ENCODE measurements around the gene RBBP8.

RBBP8 gene

DNA sequence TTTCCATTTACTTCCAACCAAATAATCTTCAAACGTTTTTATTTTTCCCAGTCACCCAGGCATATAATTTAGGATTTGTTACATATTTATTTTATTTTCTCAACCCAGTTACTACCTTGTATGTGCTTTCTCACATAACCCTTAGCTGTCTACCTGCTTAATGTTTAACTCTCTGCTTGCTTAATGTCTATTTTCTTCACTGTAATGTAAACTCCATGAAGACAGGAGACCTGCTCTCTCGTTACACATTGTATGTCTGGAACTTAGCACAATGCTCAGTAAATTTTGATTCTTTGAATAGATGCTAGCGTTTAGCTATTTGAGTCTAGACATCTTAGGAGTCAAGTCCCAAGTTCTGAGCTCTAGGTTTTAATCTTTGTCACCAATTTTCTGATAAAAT lies 70.2 kb downstream of the RBBP8 start:
- DNase-seq = no peak

- no peak for DNase-seq
Measured at GRCh38 chr18:23012249-23012648, 79.1 kb downstream of the RBBP8 start.

GRCh38 chr18:23020555-23021294 lies 87.6 kb downstream of the RBBP8 start:
- no peak for DNase-seq

DNA sequence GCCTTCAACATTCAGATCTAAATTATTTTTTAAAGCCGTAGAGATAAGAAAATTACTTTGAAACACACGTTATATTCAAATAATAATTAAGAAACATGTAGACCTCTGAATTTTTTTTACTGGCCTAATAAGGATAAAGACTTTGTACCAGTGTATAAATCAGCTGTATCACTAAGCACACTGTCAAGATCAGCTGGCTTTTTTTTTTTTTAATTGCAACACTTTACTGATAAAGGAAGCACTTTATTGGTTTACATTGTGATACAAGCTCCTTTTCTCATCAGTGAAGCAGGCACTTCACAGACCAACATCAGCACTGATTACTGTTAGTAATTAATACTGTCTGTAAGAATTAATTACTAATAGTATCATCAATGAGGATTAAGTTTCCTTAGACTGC lies 88.5 kb downstream of the RBBP8 start:
- DNase-seq = no peak

GRCh38 chr18:23032030-23032582 lies 99.0 kb downstream of the RBBP8 start:
- DNase-seq = no peak

- no peak for DNase-seq
Measured at GRCh38 chr18:23033056-23033455, 99.9 kb downstream of the RBBP8 start.

- no peak for DNase-seq
Measured at GRCh38 chr18:23036660-23037201, 103.6 kb downstream of the RBBP8 start.

GRCh38 chr18:23037646-23038045 lies 104.5 kb downstream of the RBBP8 start:
- DNase-seq = no peak

DNA sequence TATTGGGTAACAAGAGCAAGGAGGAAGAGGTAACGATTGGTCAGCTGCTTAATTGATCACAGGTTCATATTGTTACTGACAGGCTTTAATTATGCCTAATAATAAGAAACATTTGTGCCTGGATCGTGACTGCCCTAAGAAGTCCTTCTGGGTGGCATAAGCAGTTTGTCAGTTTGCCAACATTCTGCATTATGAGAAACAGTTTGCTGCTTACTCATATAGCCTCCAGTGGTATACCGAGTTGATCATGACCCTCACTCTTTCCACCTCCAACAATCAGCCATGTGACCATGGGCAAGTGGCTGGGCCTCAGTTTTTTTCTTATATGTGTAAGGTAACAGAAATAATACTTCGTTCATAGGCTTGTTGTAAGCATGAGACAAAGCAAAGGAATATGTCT lies 105.6 kb downstream of the RBBP8 start:
- DNase-seq = no peak

DNA sequence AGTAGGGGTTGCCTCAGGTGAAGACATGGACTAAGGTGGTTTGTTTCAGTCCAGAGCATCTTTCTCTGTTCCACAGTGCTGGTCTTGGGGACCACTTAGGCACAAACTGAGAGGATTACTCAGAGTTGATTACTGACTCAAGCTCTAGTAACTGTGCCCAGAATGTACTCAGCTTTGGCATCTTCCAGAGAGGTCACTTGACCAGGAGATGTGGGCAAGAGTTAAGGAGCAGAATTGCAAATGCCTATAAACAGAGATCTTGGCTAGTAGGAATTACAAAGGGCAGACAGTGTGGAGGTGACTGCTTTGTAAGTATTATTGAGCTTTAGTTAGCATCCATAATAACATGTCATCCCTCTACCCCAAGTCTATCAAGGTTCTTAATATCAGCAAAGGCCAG lies 109.0 kb downstream of the RBBP8 start:
- DNase-seq = no peak

GRCh38 chr18:23043803-23044376 lies 110.8 kb downstream of the RBBP8 start:
- DNase-seq = no peak

GRCh38 chr18:23049698-23050373 lies 116.7 kb downstream of the RBBP8 start:
- DNase-seq = no peak

DNA sequence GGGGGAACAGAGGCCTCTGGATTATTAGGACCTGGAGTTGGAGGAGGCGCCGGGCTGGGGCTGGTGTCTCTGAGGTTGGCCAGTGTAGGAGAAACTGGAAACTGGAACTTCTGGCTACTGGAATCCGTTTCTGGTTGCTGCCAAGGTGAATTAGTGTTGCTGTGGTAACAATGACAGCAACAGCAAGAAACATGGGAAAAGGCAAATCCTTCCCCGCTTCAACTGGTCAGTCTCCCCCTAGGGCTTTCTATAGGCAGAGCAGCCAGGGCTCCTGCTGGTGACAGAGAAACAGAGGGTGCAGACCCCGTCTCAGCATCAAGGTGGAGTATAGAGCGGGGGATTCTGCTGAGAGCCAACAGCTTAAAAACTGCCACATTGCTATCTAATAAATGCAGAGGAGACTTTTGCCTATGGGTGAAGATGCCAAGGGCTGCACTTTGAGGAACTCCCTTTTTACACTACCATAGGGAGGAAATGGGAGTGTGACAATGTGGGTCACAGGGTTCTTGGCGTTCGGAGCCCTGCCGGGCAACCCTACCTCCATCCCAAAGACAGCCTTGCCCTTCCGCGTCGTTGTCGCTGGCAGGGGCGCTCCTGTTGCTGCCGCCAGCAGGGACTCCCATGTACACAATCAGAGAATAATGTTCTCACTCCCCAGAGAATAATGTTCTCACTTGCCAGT lies 120.8 kb downstream of the RBBP8 start:
- DNase-seq = peak; percentile 24 to 35

GRCh38 chr18:23054553-23054952 lies 121.4 kb downstream of the RBBP8 start:
- no peak for DNase-seq

GRCh38 chr18:23056315-23056714 lies 123.2 kb downstream of the RBBP8 start:
- peak in 1 of 2 experiments; percentile 42 for DNase-seq

GRCh38 chr18:23057096-23057495 lies 124.0 kb downstream of the RBBP8 start:
- peak; percentile 81 to 91 for DNase-seq

GRCh38 chr18:23058746-23059415 lies 125.8 kb downstream of the RBBP8 start:
- DNase-seq = no peak

DNA sequence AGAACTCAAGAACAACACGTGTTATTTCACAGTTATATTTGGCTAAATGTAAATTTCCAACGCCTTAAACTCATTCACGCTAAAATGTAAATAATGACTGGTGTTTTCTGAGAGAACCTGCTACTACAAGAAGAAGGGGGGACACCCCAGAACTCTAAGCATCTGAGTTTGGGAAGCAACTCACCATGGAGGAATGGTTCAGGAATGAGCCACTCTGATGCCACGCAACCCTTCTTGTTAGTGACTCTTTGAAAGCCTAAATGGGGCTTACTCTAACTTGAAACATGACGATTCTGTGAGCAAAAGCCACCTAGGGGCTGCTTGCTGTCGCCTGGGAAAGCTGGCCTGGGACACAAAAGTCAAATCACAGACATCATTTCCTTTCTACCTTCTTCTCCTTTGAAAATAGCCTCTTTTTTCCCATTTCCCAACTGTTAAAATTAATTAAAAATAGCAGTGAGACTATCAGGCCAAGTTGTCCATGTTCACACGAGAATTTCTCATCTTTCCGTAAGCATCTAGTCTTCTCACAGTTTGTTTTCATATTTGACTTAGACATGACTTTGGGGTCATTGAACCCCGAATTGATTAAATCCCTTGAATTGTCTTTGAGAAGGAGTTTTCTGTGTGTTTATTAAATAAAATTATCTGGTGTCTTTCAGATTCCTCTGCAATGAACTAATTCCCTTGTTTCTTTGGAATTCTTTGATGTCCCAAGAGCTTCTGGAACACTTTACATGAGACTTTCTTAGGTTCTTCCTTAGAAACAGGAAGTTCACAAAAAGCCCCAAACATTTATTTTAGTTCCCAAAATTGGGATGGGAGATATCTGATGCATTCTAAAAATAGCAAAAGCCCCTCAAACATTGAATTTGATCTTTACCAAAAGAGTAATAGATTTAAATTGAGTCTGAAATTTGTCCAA lies 126.7 kb downstream of the RBBP8 start:
- DNase-seq = no peak

DNA sequence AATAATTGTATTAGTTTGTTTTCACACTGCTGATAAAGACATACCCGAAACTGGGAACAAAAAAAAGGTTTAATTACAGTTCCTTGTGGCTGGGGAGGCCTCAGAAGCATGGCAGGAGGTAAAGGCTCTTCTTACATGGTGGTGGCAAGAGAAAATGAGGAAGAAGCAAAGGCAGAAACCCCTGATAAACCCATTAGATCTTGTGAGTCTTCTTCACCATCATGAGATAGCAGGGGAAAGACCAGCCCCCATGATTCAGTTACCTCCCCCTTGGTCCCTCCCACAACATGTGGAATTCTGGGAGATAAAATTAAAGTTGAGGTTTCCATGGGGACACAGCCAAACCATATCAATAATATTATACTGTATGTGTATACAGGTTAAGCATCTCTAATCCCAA lies 128.9 kb downstream of the RBBP8 start:
- no peak for DNase-seq

- DNase-seq = no peak
Measured at GRCh38 chr18:23063502-23063901, 130.4 kb downstream of the RBBP8 start.

GRCh38 chr18:23065234-23065806 lies 132.2 kb downstream of the RBBP8 start:
- DNase-seq = no peak

Data from NCI-H524 (cell line).